A673 (cell line): Measurements from ENCODE around the gene C10orf90. TPM values are rescaled to one million over a fixed set of nuclear protein-coding genes. Genes with fewer than 3 reads are reported as not detected.

ENCODE experiments used
- BruUV-seq: library from RNA; stranded (reverse); fragments of 400-500 nt; replicated peaks from 2 replicates; lab custom pipeline; 2021; lab: Mats Ljungman, UMichigan
- CTCF ChIA-PET: fragments of 300-600 bp; sonication (Branson Sonifier 250); formaldehyde crosslinking; loops from one replicate; lab custom pipeline; 2022; ENCODE audit warnings: antibody characterized with exemption; lab: Charles Lee
- POLR2A ChIA-PET: fragments of 300-600 bp; sonication (Branson Sonifier 250); formaldehyde crosslinking; loops from one replicate; lab custom pipeline; 2022; ENCODE audit warnings: antibody characterized with exemption; ENCODE audit not compliant: low non-redundant PET; lab: Charles Lee
- DNase-seq: peaks from one replicate; pipeline ENCODE4 v3.0.0-alpha.2; 2015; ENCODE audit warnings: low spot score
- H3K27ac ChIP-seq: fragments of 200-600 bp; sonication (generic); 2 replicates; pipeline ENCODE4 v1.5.1; 2016; ENCODE audit warnings: mixed run types, low read depth, mild to moderate bottlenecking, mixed read lengths, antibody characterized with exemption, low read length; ENCODE audit not compliant: poor library complexity, severe bottlenecking
- H3K27me3 ChIP-seq: fragments of 200-600 bp; sonication (generic); replicated peaks from 2 replicates; pipeline ENCODE4 v1.6.1; 2017; ENCODE audit warnings: mixed run types, low read depth, mild to moderate bottlenecking, mixed read lengths, antibody characterized with exemption, low read length; ENCODE audit not compliant: insufficient read depth, poor library complexity
- H3K36me3 ChIP-seq: fragments of 200-600 bp; sonication (generic); 2 replicates; pipeline ENCODE4 v1.6.1; 2016; ENCODE audit warnings: mixed run types, mild to moderate bottlenecking, mixed read lengths, antibody characterized with exemption, low read length; ENCODE audit not compliant: insufficient read depth, poor library complexity, severe bottlenecking
- H3K4me1 ChIP-seq: fragments of 200-600 bp; sonication (generic); 2 replicates; pipeline ENCODE4 v1.6.1; 2017; ENCODE audit warnings: mixed run types, mild to moderate bottlenecking, mixed read lengths, antibody characterized with exemption, low read length; ENCODE audit not compliant: insufficient read depth, poor library complexity, severe bottlenecking
- H3K4me3 ChIP-seq: fragments of 200-600 bp; sonication (generic); 2 replicates; pipeline ENCODE4 v1.5.1; 2016; ENCODE audit warnings: low read depth, mixed run types, mild to moderate bottlenecking, mixed read lengths, low read length; ENCODE audit not compliant: poor library complexity, severe bottlenecking
- H3K9me3 ChIP-seq: fragments of 200-600 bp; sonication (generic); 2 replicates; pipeline ENCODE4 v1.6.1; 2016; ENCODE audit warnings: mixed run types, low read depth, mild to moderate bottlenecking, mixed read lengths, antibody characterized with exemption, low read length; ENCODE audit not compliant: poor library complexity, severe bottlenecking
- CTCF ChIP-seq: fragments of 300-800, 200-600 bp; sonication (generic); conservative IDR thresholded peaks from 2 replicates; pipeline ENCODE4 v1.5.1; 2017; ENCODE audit warnings: low read depth, mild to moderate bottlenecking, antibody characterized with exemption, low read length, moderate library complexity, mixed read lengths
- EZH2 ChIP-seq: fragments of 200-600 bp; sonication (generic); IDR thresholded peaks from 2 replicates; pipeline ENCODE4 v1.6.1; 2017; ENCODE audit warnings: borderline replicate concordance, low read depth, mild to moderate bottlenecking, mixed read lengths, antibody characterized with exemption, low read length; ENCODE audit not compliant: poor library complexity, severe bottlenecking
- intact Hi-C: fragments of 100-400 bp; cut with micrococcal nuclease; formaldehyde crosslinking; loops from one replicate; pipeline ENCODE4 v1.10.0; 2022; ENCODE audit not compliant: unreplicated experiment
- total RNA-seq: library from RNA; stranded (reverse); gene quantifications from 2 replicates; pipeline ENCODE4 v1.2.3, GENCODE V29; 2021

C10orf90 gene
- total RNA-seq, 1 experiment from 2014 or later, result not detected

GRCh38 chr10:126647116-126647515 lies 23.4 kb downstream of the C10orf90 start:
- H3K9me3 ChIP-seq, result no peaks in the 10 kb centered on the region
- intact Hi-C loops, result no loop called here
- POLR2A ChIA-PET, result no interaction called here
- CTCF ChIA-PET, result no interaction called here
- DNase-seq, result no peak
- H3K4me1 ChIP-seq, result no peaks in the 10 kb centered on the region
- H3K4me3 ChIP-seq, result no peak overlapping the region
- no TSS peak for BruUV-seq
- H3K27me3 ChIP-seq, result peaks cover under 1% of the 10 kb centered on the region
- no peaks in the 10 kb centered on the region for H3K36me3 ChIP-seq
- TF ChIP-seq EZH2 (no peak), CTCF (no peak)
- H3K27ac ChIP-seq, result no peak overlapping the region

GRCh38 chr10:126646110-126646509 lies 24.4 kb downstream of the C10orf90 start:
- ChIA-PET POLR2A (no interaction called here), CTCF (no interaction called here)
- Histone ChIP-seq H3K36me3 (no peaks in the 10 kb centered on the region), H3K4me1 (no peaks in the 10 kb centered on the region), H3K27me3 (no peaks in the 10 kb centered on the region), H3K9me3 (no peaks in the 10 kb centered on the region), H3K4me3 (no peak overlapping the region), H3K27ac (no peak overlapping the region)
- intact Hi-C loops, result no loop called here
- peak; percentile 27 for DNase-seq
- BruUV-seq, result no TSS peak
- TF ChIP-seq EZH2 (no peak), CTCF (no peak)

- no peak overlapping the region for H3K4me3 ChIP-seq
- DNase-seq, result no peak
- H3K27me3 ChIP-seq, result no peaks in the 10 kb centered on the region
- no peaks in the 10 kb centered on the region for H3K9me3 ChIP-seq
- ChIA-PET POLR2A (no interaction called here), CTCF (no interaction called here)
- no peaks in the 10 kb centered on the region for H3K36me3 ChIP-seq
- H3K4me1 ChIP-seq, result peaks cover 1% of the 10 kb centered on the region
- no peak overlapping the region for H3K27ac ChIP-seq
- BruUV-seq, result no TSS peak
- TF ChIP-seq EZH2 (no peak), CTCF (no peak)
- intact Hi-C loops, result no loop called here
These were observed 30.1 kb downstream of the C10orf90 start for GRCh38 chr10:126640401-126640800.
